PC-3 (cell line): Measurements from ENCODE around the gene IL17D. TPM values are rescaled to one million over a fixed set of nuclear protein-coding genes. Genes with fewer than 3 reads are reported as not detected.

ENCODE experiments used
- ATAC-seq: fragments of 200-7000 bp; cut with Tn5 transposase; 2 replicates; pipeline ENCODE4 v1.9.1; 2020; ENCODE audit warnings: mild to moderate bottlenecking, moderate library complexity
- BruUV-seq: library from RNA; stranded (reverse); fragments of 400-500 nt; replicated peaks from 2 replicates; lab custom pipeline; 2021; lab: Mats Ljungman, UMichigan
- CTCF ChIA-PET: fragments of 300-600 bp; sonication (Branson Sonifier 250); formaldehyde crosslinking; loops from one replicate; lab custom pipeline; 2022; ENCODE audit warnings: antibody characterized with exemption; lab: Charles Lee
- POLR2A ChIA-PET: fragments of 300-600 bp; sonication (Branson Sonifier 250); formaldehyde crosslinking; loops from one replicate; lab custom pipeline; 2022; ENCODE audit warnings: antibody characterized with exemption; ENCODE audit not compliant: unreplicated experiment; lab: Charles Lee
- DNase-seq: peaks from one replicate; pipeline ENCODE4 v3.0.0-alpha.2; 2015
- H2AFZ ChIP-seq: fragments of 300-600 bp; sonication (generic); 2 replicates; pipeline ENCODE4 v1.6.0; 2016; ENCODE audit warnings: antibody characterized with exemption, low read length
- H3F3A ChIP-seq: fragments of 300-600 bp; sonication (generic); one replicate; pipeline ENCODE4 v1.6.0; 2017; ENCODE audit warnings: antibody characterized with exemption, low read length, control low read depth, mild to moderate bottlenecking; ENCODE audit not compliant: unreplicated experiment
- H3K27ac ChIP-seq: fragments of 300-600 bp; sonication (generic); 2 replicates; pipeline ENCODE4 v1.5.1; 2016; ENCODE audit warnings: mild to moderate bottlenecking, low read length
- H3K27me3 ChIP-seq: fragments of 300-600 bp; sonication (generic); 2 replicates; pipeline ENCODE4 v1.6.1; 2016; ENCODE audit warnings: low read length, mixed read lengths
- H3K36me3 ChIP-seq: fragments of 300-600 bp; sonication (generic); 2 replicates; pipeline ENCODE4 v1.6.1; 2016; ENCODE audit warnings: low read depth, mixed run types, low read length, mixed read lengths
- H3K4me1 ChIP-seq: fragments of 300-600 bp; sonication (generic); 2 replicates; pipeline ENCODE4 v1.5.1; 2016; ENCODE audit warnings: low read length; ENCODE audit not compliant: insufficient read depth
- H3K4me2 ChIP-seq: fragments of 300-600 bp; sonication (generic); 2 replicates; pipeline ENCODE4 v1.6.0; 2016; ENCODE audit warnings: low read length
- H3K4me3 ChIP-seq: fragments of 300-600 bp; sonication (generic); 2 replicates; pipeline ENCODE4 v1.5.1; 2016; ENCODE audit warnings: mild to moderate bottlenecking, low read length, mixed read lengths
- H3K79me2 ChIP-seq: fragments of 300-600 bp; sonication (generic); 2 replicates; pipeline ENCODE4 v1.6.1; 2017; ENCODE audit warnings: low read length, mixed read lengths
- H3K9ac ChIP-seq: fragments of 300-600 bp; sonication (generic); 2 replicates; pipeline ENCODE4 v1.6.0; 2016; ENCODE audit warnings: mild to moderate bottlenecking, low read length
- H3K9me2 ChIP-seq: fragments of 300-600 bp; sonication (generic); replicated peaks from 2 replicates; pipeline ENCODE4 v1.6.1; 2016; ENCODE audit warnings: mixed run types, low read length, mixed read lengths
- H3K9me3 ChIP-seq: fragments of 300-600 bp; sonication (generic); 2 replicates; pipeline ENCODE4 v1.6.1; 2016; ENCODE audit warnings: low read length, mixed read lengths
- H4K20me1 ChIP-seq: fragments of 300-600 bp; sonication (generic); 2 replicates; pipeline ENCODE4 v1.6.1; 2016; ENCODE audit warnings: low read length, mixed read lengths
- CTCF ChIP-seq: fragments of 300-600 bp; sonication (generic); conservative IDR thresholded peaks from 2 replicates; pipeline ENCODE4 v1.5.1; 2017; ENCODE audit warnings: antibody characterized with exemption, low read depth, mild to moderate bottlenecking, low read length
- EZH2 ChIP-seq: fragments of 300-600 bp; sonication (generic); IDR thresholded peaks from one replicate; pipeline ENCODE4 v1.6.1; 2017; ENCODE audit warnings: antibody characterized with exemption, mild to moderate bottlenecking, low read length; ENCODE audit not compliant: unreplicated experiment
- EZH2phosphoT487 ChIP-seq: fragments of 300-600 bp; sonication (generic); IDR thresholded peaks from 2 replicates; pipeline ENCODE4 v1.6.1; 2018; ENCODE audit warnings: mild to moderate bottlenecking, antibody characterized with exemption, low read length, borderline replicate concordance
- intact Hi-C: fragments of 100-400 bp; cut with micrococcal nuclease; formaldehyde crosslinking; loops from 2 replicates; pipeline ENCODE4 v1.9.0; 2023
- total RNA-seq: library from RNA; depleted of rRNA; stranded (reverse); fragments of >200 nt; gene quantifications from 2 replicates; pipeline ENCODE4 v1.2.3, GENCODE V29; 2014

IL17D gene
- total RNA-seq, 1 experiment from 2014 or later: 1.1 TPM

- Histone ChIP-seq H4K20me1 (no peaks in the 10 kb centered on the region), H3K27me3 (no peaks in the 10 kb centered on the region), H3K36me3 (no peaks in the 10 kb centered on the region), H3K9me2 (no peaks in the 10 kb centered on the region), H3K4me2 (no peak overlapping the region), H3K9me3 (no peaks in the 10 kb centered on the region), H3K79me2 (no peaks in the 10 kb centered on the region), H3K9ac (no peak overlapping the region), H3K4me1 (peaks cover 13% of the 10 kb centered on the region), H3K27ac (no peak overlapping the region), H2AFZ (no peak overlapping the region), H3K4me3 (no peak overlapping the region), H3F3A (no peaks in the 10 kb centered on the region)
- CTCF ChIA-PET: no interaction called here
- DNase-seq (peak; percentile 22), ATAC-seq (no peak)
- no TSS peak for BruUV-seq
- TF ChIP-seq EZH2 (no peak), EZH2phosphoT487 (no peak), CTCF (no peak)
- intact Hi-C loops: no loop called here
- POLR2A ChIA-PET: no interaction called here
These were observed 14.2 kb upstream of the IL17D start for GRCh38 chr13:20689291-20689690.

- no peaks in the 10 kb centered on the region for H3K36me3 ChIP-seq
- H3K4me3 ChIP-seq: no peak overlapping the region
- no peaks in the 10 kb centered on the region for H3K4me1 ChIP-seq
- H3K27me3 ChIP-seq: no peaks in the 10 kb centered on the region
- POLR2A ChIA-PET: no interaction called here
- TF ChIP-seq CTCF (no peak), EZH2 (no peak), EZH2phosphoT487 (no peak)
- ATAC-seq: no peak
- DNase-seq: no peak
- H3K4me2 ChIP-seq: no peak overlapping the region
- no peaks in the 10 kb centered on the region for H3K9me2 ChIP-seq
- H2AFZ ChIP-seq: no peak overlapping the region
- no peak overlapping the region for H3K9ac ChIP-seq
- H3K9me3 ChIP-seq: no peaks in the 10 kb centered on the region
- H3F3A ChIP-seq: no peaks in the 10 kb centered on the region
- H3K27ac ChIP-seq: no peak overlapping the region
- CTCF ChIA-PET: no interaction called here
- BruUV-seq: no TSS peak
- no peaks in the 10 kb centered on the region for H4K20me1 ChIP-seq
- H3K79me2 ChIP-seq: no peaks in the 10 kb centered on the region
- intact Hi-C loops: no loop called here
These were observed 11.9 kb upstream of the IL17D start for GRCh38 chr13:20691616-20692015.

GRCh38 chr13:20696073-20696472 lies 7.4 kb upstream of the IL17D start:
- Histone ChIP-seq H3K27me3 (no peaks in the 10 kb centered on the region), H3K36me3 (no peaks in the 10 kb centered on the region), H2AFZ (no peak overlapping the region), H3K4me1 (0 out of 2 replicates have a peak, but pooled peaks cover 8% of the 10 kb centered on the region), H3K27ac (no peak overlapping the region), H3K79me2 (no peaks in the 10 kb centered on the region), H3K9me2 (no peaks in the 10 kb centered on the region), H3F3A (no peaks in the 10 kb centered on the region), H4K20me1 (no peaks in the 10 kb centered on the region), H3K9ac (no peak overlapping the region), H3K9me3 (no peaks in the 10 kb centered on the region), H3K4me3 (no peak overlapping the region), H3K4me2 (no peak overlapping the region)
- ATAC-seq (peak; percentile 13; the same call in 1 of the 2 replicates), DNase-seq (no peak)
- ChIA-PET POLR2A (no interaction called here), CTCF (no interaction called here)
- BruUV-seq: no TSS peak
- intact Hi-C loops: no loop called here
- TF ChIP-seq EZH2: no peak
- no peak for TF ChIP-seq CTCF
- TF ChIP-seq EZH2phosphoT487: no peak
